GM12873 (cell line): ENCODE results near the gene RNF169.

ENCODE experiments used
- CTCF ChIP-seq: IDR thresholded peaks from 2 replicates; pipeline ENCODE4 v1.5.1; 2012; ENCODE audit warnings: low read depth, mild to moderate bottlenecking, moderate library complexity, low read length, control low read depth; ENCODE audit not compliant: insufficient read depth; ENCODE audit errors: missing control alignments

Gene RNF169

DNA sequence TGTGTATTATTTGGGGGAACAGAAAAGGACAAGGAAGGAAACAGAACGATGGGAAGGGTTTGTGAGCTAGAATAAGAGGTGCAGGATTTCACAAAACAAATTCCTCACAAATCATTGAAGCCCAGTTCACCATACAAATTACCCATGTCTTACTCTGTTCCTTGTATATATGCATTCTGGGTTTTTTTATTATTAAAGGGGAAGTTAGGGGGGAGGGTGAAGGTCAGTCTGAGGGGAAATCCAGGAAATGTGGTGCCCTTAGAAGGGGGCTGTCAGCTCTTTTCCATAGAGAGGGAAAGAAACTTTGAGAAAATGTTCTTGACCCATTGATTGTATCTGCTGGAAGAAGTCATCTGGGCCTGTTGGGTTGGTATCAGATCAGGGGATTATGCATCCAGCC, 90.8 kb downstream of the RNF169 start:
- TF ChIP-seq CTCF, result no peak

DNA sequence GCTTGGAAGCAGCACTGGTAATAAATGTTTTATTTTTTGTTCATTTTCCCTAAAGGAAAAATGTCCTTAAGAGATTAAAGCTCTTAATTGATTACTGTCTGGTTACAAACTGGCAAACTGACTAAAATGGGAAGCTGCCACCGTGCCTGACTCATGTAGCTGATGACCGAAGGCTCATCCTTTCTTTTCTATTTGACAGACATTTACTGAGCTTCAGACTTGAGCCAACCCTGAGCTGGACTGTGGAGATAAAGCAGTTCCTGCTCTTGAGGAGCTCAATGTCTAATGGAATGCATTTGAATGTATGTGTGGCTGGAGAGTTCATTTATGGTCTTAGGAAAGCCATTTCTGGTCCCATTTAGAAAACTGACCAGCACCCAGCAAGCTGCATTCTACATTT, 91.3 kb downstream of the RNF169 start:
- TF ChIP-seq CTCF, result no peak

DNA sequence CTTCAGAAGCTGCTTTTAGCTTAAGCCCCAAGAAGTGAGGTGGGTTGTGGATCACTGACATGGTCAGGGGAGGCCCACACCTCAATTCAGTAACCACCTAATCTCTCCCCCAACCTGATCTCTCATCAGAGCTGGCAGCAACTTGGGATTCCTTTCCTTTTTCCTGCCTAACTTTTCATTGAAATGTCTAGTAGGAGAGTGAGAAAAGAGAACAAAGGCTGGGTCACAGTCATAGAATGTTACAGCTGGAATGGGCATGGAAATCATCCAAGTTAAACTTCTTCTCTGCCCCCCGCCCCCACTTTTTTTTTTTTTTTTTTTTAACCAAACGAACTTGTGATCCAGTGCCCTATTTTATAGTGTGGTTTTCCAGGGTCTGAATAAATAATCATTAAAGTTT, 91.8 kb downstream of the RNF169 start:
- no peak for TF ChIP-seq CTCF

- TF ChIP-seq CTCF, result no peak
Measured at GRCh38 chr11:74842967-74843366, 94.3 kb downstream of the RNF169 start.

GRCh38 chr11:74844072-74844471, 95.4 kb downstream of the RNF169 start:
- no peak for TF ChIP-seq CTCF

DNA sequence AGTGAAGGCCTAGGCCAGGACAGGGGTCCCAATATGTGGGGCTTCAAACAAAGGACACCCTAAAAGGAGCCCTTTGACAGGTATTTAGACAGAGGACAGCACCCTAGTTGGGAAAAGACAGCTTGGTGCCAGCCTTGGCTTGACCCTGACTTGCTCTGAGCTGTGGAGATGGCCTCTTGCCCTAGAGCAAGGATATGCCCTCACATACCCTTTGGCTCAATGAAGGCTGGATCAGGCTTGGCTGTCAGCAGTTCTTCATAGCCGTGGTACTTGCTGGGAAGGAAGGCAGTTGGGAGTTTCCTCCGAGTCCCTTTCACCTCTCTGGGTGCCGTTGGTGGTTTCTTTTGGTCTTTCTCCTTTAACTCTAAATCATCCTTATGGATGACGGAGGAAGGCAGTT, 96.2 kb downstream of the RNF169 start:
- no peak for TF ChIP-seq CTCF

GRCh38 chr11:74845978-74846517, 97.4 kb downstream of the RNF169 start:
- no peak for TF ChIP-seq CTCF
